ENCODE measurements around the gene EHF.

GRCh38 chr11:34696862-34697261 is 76.0 kb downstream of the EHF start:
- no peak for TF ChIP-seq ZSCAN5A (tag by site-specific recombination; IDR thresholded peaks at IDR 0.05)
- no peak for TF ChIP-seq RBAK (tag by site-specific recombination; IDR thresholded peaks at IDR 0.05)
- TF ChIP-seq ZNF629 (tag by site-specific recombination; IDR thresholded peaks at IDR 0.05), result no peak
- no peak for TF ChIP-seq ZNF423 (tag by site-specific recombination; IDR thresholded peaks at IDR 0.05)
- no peak for TF ChIP-seq ZNF292 (tag by site-specific recombination; IDR thresholded peaks at IDR 0.05; ENCODE audit: borderline replicate concordance, low read depth)
- TF ChIP-seq, protein P1, sequence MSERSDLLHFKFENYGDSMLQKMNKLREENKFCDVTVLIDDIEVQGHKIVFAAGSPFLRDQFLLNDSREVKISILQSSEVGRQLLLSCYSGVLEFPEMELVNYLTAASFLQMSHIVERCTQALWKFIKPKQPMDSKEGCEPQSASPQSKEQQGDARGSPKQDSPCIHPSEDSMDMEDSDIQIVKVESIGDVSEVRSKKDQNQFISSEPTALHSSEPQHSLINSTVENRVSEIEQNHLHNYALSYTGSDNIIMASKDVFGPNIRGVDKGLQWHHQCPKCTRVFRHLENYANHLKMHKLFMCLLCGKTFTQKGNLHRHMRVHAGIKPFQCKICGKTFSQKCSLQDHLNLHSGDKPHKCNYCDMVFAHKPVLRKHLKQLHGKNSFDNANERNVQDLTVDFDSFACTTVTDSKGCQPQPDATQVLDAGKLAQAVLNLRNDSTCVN (tag by site-specific recombination; optimal IDR thresholded peaks at IDR 0.05), result no peak
- TF ChIP-seq, protein P2, sequence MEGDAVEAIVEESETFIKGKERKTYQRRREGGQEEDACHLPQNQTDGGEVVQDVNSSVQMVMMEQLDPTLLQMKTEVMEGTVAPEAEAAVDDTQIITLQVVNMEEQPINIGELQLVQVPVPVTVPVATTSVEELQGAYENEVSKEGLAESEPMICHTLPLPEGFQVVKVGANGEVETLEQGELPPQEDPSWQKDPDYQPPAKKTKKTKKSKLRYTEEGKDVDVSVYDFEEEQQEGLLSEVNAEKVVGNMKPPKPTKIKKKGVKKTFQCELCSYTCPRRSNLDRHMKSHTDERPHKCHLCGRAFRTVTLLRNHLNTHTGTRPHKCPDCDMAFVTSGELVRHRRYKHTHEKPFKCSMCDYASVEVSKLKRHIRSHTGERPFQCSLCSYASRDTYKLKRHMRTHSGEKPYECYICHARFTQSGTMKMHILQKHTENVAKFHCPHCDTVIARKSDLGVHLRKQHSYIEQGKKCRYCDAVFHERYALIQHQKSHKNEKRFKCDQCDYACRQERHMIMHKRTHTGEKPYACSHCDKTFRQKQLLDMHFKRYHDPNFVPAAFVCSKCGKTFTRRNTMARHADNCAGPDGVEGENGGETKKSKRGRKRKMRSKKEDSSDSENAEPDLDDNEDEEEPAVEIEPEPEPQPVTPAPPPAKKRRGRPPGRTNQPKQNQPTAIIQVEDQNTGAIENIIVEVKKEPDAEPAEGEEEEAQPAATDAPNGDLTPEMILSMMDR (tag by site-specific recombination; IDR thresholded peaks at IDR 0.05), result no peak
- no peak for TF ChIP-seq GFI1B (tag by site-specific recombination; IDR thresholded peaks at IDR 0.05)
